ENCODE data around the gene SPTBN1. TPM values are rescaled to one million over a fixed set of nuclear protein-coding genes. Genes with fewer than 3 reads are reported as not detected.

The SPTBN1 gene
- polyA plus RNA-seq, 1 experiment: 56.6 TPM

GRCh38 chr2:54416166-54416813, 39.8 kb upstream of the SPTBN1 start:
- Histone ChIP-seq H3K9me3 (ENCODE audit: control insufficient read depth, insufficient read depth, low read length) (no peaks in the 10 kb centered on the region), H3K27ac (ENCODE audit: low read depth, low read length) (no peak overlapping the region), H3K4me3 (ENCODE audit: low read depth, low read length) (no peak overlapping the region), H3K27me3 (ENCODE audit: control insufficient read depth, insufficient read depth, low read length) (no peaks in the 10 kb centered on the region)
- POLR2A ChIA-PET: no interaction called here
- DNase-seq (ENCODE audit: low read depth, low spot score): no peak
- CTCF ChIA-PET: no interaction called here
- no peak for TF ChIP-seq CTCF (IDR thresholded peaks at IDR 0.05; ENCODE audit: low read depth, low read length)

- ChIA-PET POLR2A (no interaction called here), CTCF (no interaction called here)
- no peak for TF ChIP-seq CTCF (IDR thresholded peaks at IDR 0.05; ENCODE audit: low read depth, low read length)
- H3K27ac ChIP-seq (ENCODE audit: low read depth, low read length): no peak overlapping the region
- H3K27me3 ChIP-seq (ENCODE audit: control insufficient read depth, insufficient read depth, low read length): no peaks in the 10 kb centered on the region
- DNase-seq (ENCODE audit: low read depth, low spot score): no peak
- H3K4me3 ChIP-seq (ENCODE audit: low read depth, low read length): no peak overlapping the region
- no peaks in the 10 kb centered on the region for H3K9me3 ChIP-seq (ENCODE audit: control insufficient read depth, insufficient read depth, low read length)
Measured at GRCh38 chr2:54416938-54417337, 39.2 kb upstream of the SPTBN1 start.

GRCh38 chr2:54417577-54417976, 38.5 kb upstream of the SPTBN1 start:
- ChIA-PET POLR2A (no interaction called here), CTCF (no interaction called here)
- no peak for DNase-seq (ENCODE audit: low read depth, low spot score)
- Histone ChIP-seq H3K4me3 (ENCODE audit: low read depth, low read length) (no peak overlapping the region), H3K9me3 (ENCODE audit: control insufficient read depth, insufficient read depth, low read length) (no peaks in the 10 kb centered on the region), H3K27me3 (ENCODE audit: control insufficient read depth, insufficient read depth, low read length) (no peaks in the 10 kb centered on the region), H3K27ac (ENCODE audit: low read depth, low read length) (no peak overlapping the region)
- TF ChIP-seq CTCF (IDR thresholded peaks at IDR 0.05; ENCODE audit: low read depth, low read length): no peak

GRCh38 chr2:54419388-54419787, 36.7 kb upstream of the SPTBN1 start:
- Histone ChIP-seq H3K27ac (ENCODE audit: low read depth, low read length) (no peak overlapping the region), H3K9me3 (ENCODE audit: control insufficient read depth, insufficient read depth, low read length) (no peaks in the 10 kb centered on the region), H3K27me3 (ENCODE audit: control insufficient read depth, insufficient read depth, low read length) (no peaks in the 10 kb centered on the region), H3K4me3 (ENCODE audit: low read depth, low read length) (no peak overlapping the region)
- TF ChIP-seq CTCF (IDR thresholded peaks at IDR 0.05; ENCODE audit: low read depth, low read length): no peak
- POLR2A ChIA-PET: no interaction called here
- DNase-seq (ENCODE audit: low read depth, low spot score): no peak
- CTCF ChIA-PET: no interaction called here

DNA sequence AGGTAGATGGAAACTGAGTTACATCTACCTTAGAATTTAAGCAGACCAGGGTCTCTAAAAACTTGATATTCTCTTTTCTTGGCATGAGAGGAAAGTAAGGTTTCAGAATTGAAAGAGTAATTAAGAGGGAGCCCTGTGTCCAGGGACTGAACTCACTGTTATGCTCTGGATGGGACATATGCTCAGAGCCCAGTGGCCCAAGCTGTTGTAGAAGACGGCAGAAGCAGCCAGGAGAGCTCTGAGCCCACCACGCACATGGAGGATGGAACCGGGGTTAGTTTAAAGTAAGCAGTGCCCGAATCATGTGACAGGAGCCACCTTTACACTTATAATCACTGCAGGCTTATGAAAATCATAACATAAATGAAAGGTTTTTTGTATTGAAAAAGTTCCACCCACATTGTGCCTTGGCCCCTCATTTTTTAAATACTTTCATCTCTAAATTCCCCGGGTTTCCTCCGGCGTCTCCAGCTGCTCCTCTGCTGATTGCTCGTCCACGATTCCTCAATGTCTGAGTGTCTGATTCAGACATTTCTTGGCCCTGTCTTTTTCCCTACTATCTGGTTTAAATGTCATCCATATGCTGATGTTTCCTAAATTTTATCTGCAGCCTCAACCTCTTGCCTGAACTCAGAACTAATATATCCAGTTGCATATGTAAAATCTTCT, 36.1 kb upstream of the SPTBN1 start:
- TF ChIP-seq CTCF (IDR thresholded peaks at IDR 0.05; ENCODE audit: low read depth, low read length): no peak
- no peak for DNase-seq (ENCODE audit: low read depth, low spot score)
- Histone ChIP-seq H3K27me3 (ENCODE audit: control insufficient read depth, insufficient read depth, low read length) (no peaks in the 10 kb centered on the region), H3K9me3 (ENCODE audit: control insufficient read depth, insufficient read depth, low read length) (no peaks in the 10 kb centered on the region), H3K27ac (ENCODE audit: low read depth, low read length) (no peak overlapping the region), H3K4me3 (ENCODE audit: low read depth, low read length) (no peak overlapping the region)
- POLR2A ChIA-PET: no interaction called here
- CTCF ChIA-PET: no interaction called here
